GM21528 (cell line): ENCODE results near the gene PPARD.
"Not testable (repeated sequence)": the region's sequence is repeated elsewhere in the genome, so short reads cannot be mapped to it uniquely, and the experiment has no call there.

Experiments
- ATAC-seq: cut with Tn5 transposase; IDR thresholded peaks from one replicate; pipeline ENCODE4 v1.9.1; 2021; ENCODE audit warnings: mild to moderate bottlenecking, moderate library complexity; ENCODE audit not compliant: unreplicated experiment, low FRiP score

The PPARD gene

GRCh38 chr6:35376281-35376680, 33.9 kb downstream of the PPARD start:
- no peak for ATAC-seq

GRCh38 chr6:35377002-35377401, 34.6 kb downstream of the PPARD start:
- no peak for ATAC-seq

DNA sequence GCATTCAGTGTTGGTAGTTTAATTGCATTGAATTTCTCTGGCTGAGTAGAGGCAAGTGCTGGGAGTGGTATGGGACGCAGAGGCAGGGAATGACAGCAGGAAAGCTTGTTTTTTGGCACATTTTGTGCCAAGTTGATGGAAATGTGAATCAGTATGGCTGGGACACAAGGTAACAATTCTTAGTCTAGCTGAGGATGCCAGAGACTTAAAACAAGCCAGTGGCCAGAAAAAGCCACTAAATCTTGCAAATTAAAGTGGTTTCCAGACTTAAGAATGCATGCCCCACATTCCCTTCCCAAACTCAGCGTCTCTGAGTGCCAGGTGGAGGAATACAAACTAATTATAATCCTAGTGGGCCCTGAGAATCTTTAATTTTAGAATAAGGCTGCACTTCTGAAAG, 35.9 kb downstream of the PPARD start:
- no peak for ATAC-seq

DNA sequence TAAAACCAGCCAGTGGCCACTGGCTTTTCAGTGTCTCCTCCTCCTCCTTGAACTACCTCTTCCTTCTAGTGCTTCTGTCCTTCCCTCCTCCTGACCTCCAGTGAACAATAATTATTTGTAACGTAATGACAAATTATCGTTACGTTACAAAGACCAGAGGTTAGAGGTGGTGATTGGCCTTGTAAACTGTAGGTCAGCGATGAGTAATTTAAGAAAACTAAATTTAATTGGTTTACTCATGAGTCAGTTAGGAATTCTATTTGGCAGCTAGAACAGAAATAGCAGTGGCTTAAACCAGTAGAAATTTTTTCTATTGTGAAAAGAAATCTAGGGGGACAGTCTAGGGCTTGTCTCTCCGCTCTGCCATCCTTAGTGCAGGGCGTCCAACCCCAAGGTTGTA, 38.8 kb downstream of the PPARD start:
- no peak for ATAC-seq

GRCh38 chr6:35382015-35382414, 39.7 kb downstream of the PPARD start:
- no peak for ATAC-seq

DNA sequence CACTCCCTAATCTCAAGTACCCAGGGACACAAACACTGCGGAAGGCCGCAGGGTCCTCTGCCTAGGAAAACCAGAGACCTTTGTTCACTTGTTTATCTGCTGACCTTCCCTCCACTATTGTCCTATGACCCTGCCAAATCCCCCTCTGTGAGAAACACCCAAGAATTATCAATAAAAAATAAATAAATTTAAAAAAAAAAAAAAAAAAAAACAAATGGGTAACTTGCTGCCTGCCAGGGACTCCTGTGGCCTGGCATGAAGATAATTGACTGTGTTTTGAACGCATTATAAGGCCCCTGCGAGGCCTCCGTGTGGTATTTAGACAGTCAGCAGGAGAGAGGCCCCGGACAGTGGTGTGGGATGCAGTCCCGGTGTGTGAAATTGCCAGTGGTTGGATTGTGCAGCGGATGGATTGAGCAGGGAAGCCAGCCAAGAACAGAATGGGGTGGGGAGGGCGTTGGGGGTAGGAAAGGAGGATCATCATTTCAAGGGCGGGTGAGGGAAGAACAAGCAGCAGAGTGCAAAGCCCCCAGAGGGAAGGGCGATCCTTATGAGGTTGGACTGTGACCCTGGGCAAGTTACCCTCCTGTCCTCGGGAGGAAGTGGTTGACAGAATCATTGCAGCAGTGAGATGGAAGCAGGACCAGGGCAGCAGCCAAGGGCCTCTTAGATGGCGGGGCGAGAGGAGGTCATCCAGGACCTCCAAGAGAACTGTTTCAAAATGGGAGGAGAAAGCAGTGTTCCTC, 43.3 kb downstream of the PPARD start:
- no peak for ATAC-seq

- ATAC-seq: no peak
Measured at GRCh38 chr6:35386989-35387388, 44.6 kb downstream of the PPARD start.

- ATAC-seq: no peak
Measured at GRCh38 chr6:35388030-35388429, 45.7 kb downstream of the PPARD start.

DNA sequence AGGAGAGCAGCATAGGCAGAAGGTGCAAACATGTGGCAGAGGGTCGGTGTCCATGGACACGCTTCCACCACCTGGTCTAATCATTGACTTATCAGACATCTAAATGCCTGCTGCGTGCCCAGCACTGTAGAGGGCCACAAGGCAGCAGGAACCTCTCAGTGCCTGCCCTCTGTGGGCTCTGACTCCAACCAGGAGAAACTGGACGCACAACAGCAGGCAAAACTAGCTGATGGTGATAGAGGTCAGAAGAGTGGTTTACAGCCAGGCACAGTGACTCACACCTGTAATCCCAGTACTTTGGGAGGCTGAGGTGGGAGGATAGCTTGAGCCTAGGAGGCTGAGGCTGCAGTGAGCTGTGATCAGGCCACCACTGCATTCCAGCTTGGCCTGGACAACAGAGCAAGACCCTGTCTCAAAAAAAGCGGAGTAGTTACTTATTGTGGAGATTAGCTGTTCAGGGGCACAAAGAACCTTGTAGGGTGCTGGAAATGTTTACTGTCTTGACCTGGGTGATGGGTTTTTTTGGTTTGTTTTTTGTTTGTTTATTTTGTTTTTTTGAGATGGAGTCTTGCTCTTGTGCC, 46.5 kb downstream of the PPARD start:
- ATAC-seq: no peak

- not testable (repeated sequence) for ATAC-seq
Measured at GRCh38 chr6:35389386-35389785, 47.0 kb downstream of the PPARD start.

- ATAC-seq: no peak
Measured at GRCh38 chr6:35391240-35391968, 49.0 kb downstream of the PPARD start.

DNA sequence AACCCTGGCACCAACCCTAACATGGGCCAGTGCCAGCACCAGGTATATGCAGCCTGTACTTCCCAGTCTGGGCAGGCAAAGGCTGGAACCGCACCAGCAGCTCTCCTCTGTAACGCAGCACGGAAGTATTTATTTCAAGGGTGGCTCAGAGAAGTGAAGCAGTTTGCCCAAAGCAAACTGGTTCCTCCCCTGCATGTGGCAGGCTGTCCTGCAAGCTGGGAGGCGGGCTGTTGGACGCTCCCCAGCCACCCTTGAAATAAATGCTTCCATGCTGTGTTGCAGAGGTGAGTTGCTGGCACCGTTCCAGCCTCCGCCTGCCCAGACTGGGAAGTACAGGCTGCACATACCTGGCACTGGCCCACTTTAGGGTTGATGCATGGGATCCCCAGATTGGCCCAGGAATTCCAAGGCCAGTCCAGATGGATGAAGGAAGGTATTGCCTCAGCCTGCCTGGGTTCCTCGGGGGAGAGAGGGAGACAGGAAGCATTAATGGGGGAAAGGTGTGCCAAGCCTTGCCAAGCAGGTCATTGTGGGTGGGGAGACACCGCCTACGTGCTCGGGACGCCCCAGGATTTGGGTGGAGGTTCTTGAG, 49.8 kb downstream of the PPARD start:
- no peak for ATAC-seq

- no peak for ATAC-seq
Measured at GRCh38 chr6:35392773-35393672, 50.7 kb downstream of the PPARD start.

DNA sequence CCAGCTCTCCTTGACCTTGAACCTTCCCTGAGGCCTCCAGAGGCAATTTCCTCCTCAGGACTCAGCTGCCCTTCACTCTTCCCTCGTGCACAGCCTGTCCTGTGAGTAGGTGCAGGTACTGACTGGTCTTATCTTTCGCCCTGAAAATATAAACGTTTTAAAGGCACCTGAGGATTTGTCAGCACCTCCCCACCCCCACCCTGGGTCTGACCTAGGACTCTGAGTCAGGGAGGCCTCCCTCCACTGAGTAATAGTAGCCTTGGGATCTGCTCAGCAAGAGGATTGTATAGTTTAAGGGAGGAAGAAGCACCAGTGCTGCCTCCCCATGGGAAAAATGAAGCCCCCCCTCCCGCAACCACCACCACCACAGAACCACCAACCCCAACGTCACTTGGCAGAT, 54.6 kb downstream of the PPARD start:
- ATAC-seq: no peak

DNA sequence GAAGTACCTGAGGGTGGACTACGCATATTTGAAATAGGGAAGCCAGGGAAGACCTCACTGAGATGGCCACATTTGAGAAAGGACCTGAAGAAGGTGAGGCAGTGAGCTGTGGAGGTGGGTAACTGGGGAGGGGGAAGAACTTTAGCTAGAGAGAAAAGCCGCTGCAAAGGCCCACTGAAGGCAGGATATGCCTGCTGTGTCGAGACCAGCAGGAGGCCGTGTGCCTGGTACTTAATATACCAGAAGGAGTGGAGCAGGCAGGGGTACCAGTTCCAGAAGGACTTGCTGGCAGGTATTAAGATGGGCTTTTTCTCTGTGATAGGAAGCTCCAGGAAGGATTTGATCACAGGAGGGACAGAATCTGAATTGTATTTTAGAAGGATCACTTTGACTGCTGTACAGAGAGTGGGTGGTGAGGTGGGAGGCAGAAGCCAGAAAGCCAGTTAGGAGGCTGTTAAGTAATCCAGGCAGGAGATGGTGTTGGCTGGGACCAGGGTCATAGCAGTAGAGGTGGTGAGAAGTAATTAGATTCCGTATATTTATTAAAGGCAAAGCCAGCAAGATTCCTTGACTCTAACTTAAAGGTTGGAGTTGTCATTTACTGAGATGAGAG, 55.6 kb downstream of the PPARD start:
- ATAC-seq: no peak

DNA sequence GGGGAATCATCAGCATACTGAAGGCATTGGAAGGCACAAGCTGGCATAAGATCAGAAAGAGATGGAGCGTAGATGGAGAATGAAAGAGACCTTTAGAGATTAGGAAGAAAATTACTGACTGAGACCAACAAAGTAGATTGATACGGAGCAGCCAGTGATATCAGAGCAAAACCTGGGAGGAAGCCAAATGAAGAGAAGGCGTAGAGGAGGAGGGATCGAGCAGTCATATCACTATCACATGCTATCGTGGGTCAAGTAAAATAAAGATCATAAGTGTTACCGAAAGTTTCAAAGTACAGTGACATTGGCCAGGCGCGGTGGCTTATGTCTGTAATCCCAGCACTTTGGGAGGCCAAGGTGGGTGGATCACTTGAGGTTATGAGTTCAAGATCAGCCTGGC, 56.2 kb downstream of the PPARD start:
- ATAC-seq: no peak

DNA sequence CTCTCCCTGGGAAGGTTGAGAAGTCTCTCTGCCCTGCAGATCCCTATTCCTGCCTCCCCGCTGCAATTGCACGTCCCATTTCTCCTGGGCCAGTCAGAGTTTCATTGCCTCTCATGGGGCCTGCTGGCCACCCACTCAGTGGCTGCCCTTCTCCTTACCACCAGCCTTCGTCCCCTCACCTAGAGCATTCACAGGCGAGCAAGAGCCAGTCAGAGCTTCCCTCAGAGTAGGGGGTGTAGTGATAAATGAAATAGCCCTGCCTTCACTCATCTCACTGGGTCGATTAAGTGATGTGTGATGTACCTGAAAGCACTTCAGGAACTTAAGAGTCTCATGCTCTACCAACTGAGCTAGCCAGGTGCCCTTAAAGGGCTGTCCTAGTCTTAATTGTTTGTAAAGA, 57.8 kb downstream of the PPARD start:
- ATAC-seq: no peak

GRCh38 chr6:35400901-35401311, 58.5 kb downstream of the PPARD start:
- no peak for ATAC-seq

- no peak for ATAC-seq
Measured at GRCh38 chr6:35401514-35401913, 59.2 kb downstream of the PPARD start.
